Ascending aorta (tissue), 2 donors: ENCODE results near the gene DCC. TPM values are rescaled to one million over a fixed set of nuclear protein-coding genes. Genes with fewer than 3 reads are reported as not detected.

Experiments used
- DNase-seq, 2 donors: peaks; one replicate each; pipeline ENCODE4 v3.0.0-alpha.2; 2019; ENCODE audit warnings: low spot score in 2 of 2
- H3K27ac ChIP-seq, 2 donors: fragments of 200-600 bp; sonication (generic); one replicate each; pipeline ENCODE4 v1.5.1; 2016 to 2017; ENCODE audit warnings: mild to moderate bottlenecking in 1 of 2
- H3K27me3 ChIP-seq: fragments of 200-600 bp; sonication (generic); one replicate; pipeline ENCODE4 v1.5.1; 2017
- H3K36me3 ChIP-seq, 2 donors: fragments of 200-600 bp; sonication (generic); one replicate each; pipeline ENCODE4 v1.5.1; 2016
- H3K4me1 ChIP-seq, 2 donors: fragments of 200-600 bp; sonication (generic); one replicate each; pipeline ENCODE4 v1.5.1; 2016 to 2017; ENCODE audit warnings: mild to moderate bottlenecking in 1 of 2
- H3K4me3 ChIP-seq, 2 donors: fragments of 200-600 bp; sonication (generic); one replicate each; pipeline ENCODE4 v1.5.1; 2016 to 2017; ENCODE audit warnings: mild to moderate bottlenecking in 1 of 2
- H3K9me3 ChIP-seq, 2 donors: fragments of 200-600 bp; sonication (generic); one replicate each; pipeline ENCODE4 v1.5.1; 2016
- CTCF ChIP-seq, 3 experiments: fragments of 200-600 bp in 2 of 3; fragments of 450-650 bp in 1 of 3; sonication (generic) in 2 of 3; IDR thresholded peaks; one replicate each; pipeline ENCODE4 v1.5.1; 2016 to 2019; ENCODE audit warnings: antibody characterized with exemption in 3 of 3, mild to moderate bottlenecking in 1 of 3, moderate library complexity in 1 of 3
- intact Hi-C: fragments of 100-400 bp; cut with DNase I; formaldehyde crosslinking; loops from one replicate; pipeline ENCODE4 v1.15.1; 2023
- total RNA-seq: library from RNA; depleted of rRNA; stranded (reverse); fragments of >200 nt; gene quantifications from one replicate; pipeline ENCODE4 v1.1.0, GENCODE V29; 2016

Gene DCC
- total RNA-seq, 1 donor from 2014 or later = not detected

- Histone ChIP-seq H3K36me3 (no peaks in the 10 kb centered on the region), H3K4me3 (no peak overlapping the region), H3K9me3 (no peaks in the 10 kb centered on the region), H3K4me1 (no peaks in the 10 kb centered on the region), H3K27me3 (no peaks in the 10 kb centered on the region), H3K27ac (no peak overlapping the region)
- intact Hi-C loops = no loop called here
- no peak for DNase-seq
- TF ChIP-seq CTCF (IDR thresholded peaks at IDR 0.05) = no peak
Measured at GRCh38 chr18:53253789-53254188, 913.8 kb downstream of the DCC start.

DNA sequence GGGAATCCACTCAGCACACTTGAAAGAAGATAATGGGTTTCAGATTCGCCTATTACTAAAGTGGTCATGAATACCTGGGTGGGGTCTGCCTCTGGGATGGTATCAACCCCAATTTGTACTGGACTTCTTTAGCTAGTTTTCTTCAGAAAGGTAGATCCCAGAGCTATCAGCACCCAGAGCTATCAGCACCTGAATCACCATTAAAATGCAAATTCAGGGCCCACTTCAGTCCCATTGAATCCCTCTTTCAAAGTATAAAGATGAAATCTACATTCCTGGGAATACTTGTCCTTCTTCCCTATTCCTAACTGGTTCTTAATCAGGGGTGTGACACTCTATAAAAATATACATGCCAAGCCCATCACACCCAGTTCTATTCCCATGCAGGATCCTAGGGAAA is 914.3 kb downstream of the DCC start:
- H3K4me3 ChIP-seq = no peak overlapping the region
- H3K27ac ChIP-seq = no peak overlapping the region
- intact Hi-C loops = no loop called here
- no peaks in the 10 kb centered on the region for H3K36me3 ChIP-seq
- H3K9me3 ChIP-seq = no peaks in the 10 kb centered on the region
- H3K27me3 ChIP-seq = no peaks in the 10 kb centered on the region
- no peak for DNase-seq
- no peaks in the 10 kb centered on the region for H3K4me1 ChIP-seq
- no peak for TF ChIP-seq CTCF (IDR thresholded peaks at IDR 0.05)

DNA sequence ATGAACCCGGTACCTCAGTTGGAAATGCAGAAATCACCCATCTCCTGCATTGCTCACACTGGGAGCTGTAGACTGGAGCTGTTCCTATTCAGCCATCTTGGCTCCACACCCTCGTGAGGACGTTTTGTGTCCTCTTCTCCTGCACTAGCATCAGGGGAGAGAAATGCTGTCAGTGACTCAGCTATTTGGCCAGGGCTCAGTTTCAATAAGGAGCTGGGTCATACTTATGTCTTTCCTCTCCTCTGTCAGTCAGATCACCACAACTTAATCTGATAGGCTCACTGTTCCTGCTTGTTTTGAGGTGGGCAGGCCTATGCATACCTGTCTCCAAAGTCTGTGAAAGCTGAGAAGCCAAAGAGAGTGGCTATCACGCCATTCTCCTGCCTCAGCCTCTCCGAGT is 921.2 kb downstream of the DCC start:
- H3K4me1 ChIP-seq = no peaks in the 10 kb centered on the region
- no peak for DNase-seq
- H3K9me3 ChIP-seq = no peaks in the 10 kb centered on the region
- no peaks in the 10 kb centered on the region for H3K36me3 ChIP-seq
- no peak overlapping the region for H3K4me3 ChIP-seq
- H3K27ac ChIP-seq = no peak overlapping the region
- no peaks in the 10 kb centered on the region for H3K27me3 ChIP-seq
- no peak for TF ChIP-seq CTCF (IDR thresholded peaks at IDR 0.05)
- intact Hi-C loops = no loop called here

GRCh38 chr18:53266850-53267249 is 926.9 kb downstream of the DCC start:
- Histone ChIP-seq H3K36me3 (no peaks in the 10 kb centered on the region), H3K27me3 (no peaks in the 10 kb centered on the region), H3K4me3 (no peak overlapping the region), H3K27ac (no peak overlapping the region), H3K9me3 (no peaks in the 10 kb centered on the region), H3K4me1 (no peaks in the 10 kb centered on the region)
- intact Hi-C loops = no loop called here
- no peak for DNase-seq
- TF ChIP-seq CTCF (IDR thresholded peaks at IDR 0.05) = no peak

- Histone ChIP-seq H3K36me3 (no peaks in the 10 kb centered on the region), H3K27ac (no peak overlapping the region), H3K4me3 (no peak overlapping the region), H3K27me3 (no peaks in the 10 kb centered on the region), H3K4me1 (no peaks in the 10 kb centered on the region), H3K9me3 (no peaks in the 10 kb centered on the region)
- intact Hi-C loops = no loop called here
- DNase-seq = no peak
- no peak for TF ChIP-seq CTCF (IDR thresholded peaks at IDR 0.05)
Measured at GRCh38 chr18:53268455-53268854, 928.5 kb downstream of the DCC start.

- H3K27ac ChIP-seq = no peak overlapping the region
- H3K4me1 ChIP-seq = no peaks in the 10 kb centered on the region
- no peaks in the 10 kb centered on the region for H3K9me3 ChIP-seq
- H3K36me3 ChIP-seq = no peaks in the 10 kb centered on the region
- intact Hi-C loops = no loop called here
- H3K4me3 ChIP-seq = no peak overlapping the region
- DNase-seq = no peak
- no peaks in the 10 kb centered on the region for H3K27me3 ChIP-seq
- TF ChIP-seq CTCF (IDR thresholded peaks at IDR 0.05) = no peak
Measured at GRCh38 chr18:53281406-53281805, 941.4 kb downstream of the DCC start.
